NCI-H1092 (cell line): ENCODE measurements around the gene BTN2A1.

Experiments
- DNase-seq: peaks from one replicate; lab custom pipeline; 2025; lab: John Stamatoyannopoulos, UW

BTN2A1 gene

GRCh38 chr6:26468829-26469228, 11.1 kb downstream of the BTN2A1 start:
- no peak for DNase-seq

GRCh38 chr6:26470643-26471042, 12.9 kb downstream of the BTN2A1 start:
- DNase-seq, result no peak

- no peak for DNase-seq
Observed at GRCh38 chr6:26471970-26472369, 14.2 kb downstream of the BTN2A1 start.

- DNase-seq, result no peak
Observed at GRCh38 chr6:26472549-26473290, 15.0 kb downstream of the BTN2A1 start.

GRCh38 chr6:26473429-26473757, 15.6 kb downstream of the BTN2A1 start:
- DNase-seq, result no peak

- no peak for DNase-seq
Observed at GRCh38 chr6:26473758-26474438, 16.1 kb downstream of the BTN2A1 start.

- no peak for DNase-seq
Observed at GRCh38 chr6:26474439-26474881, 16.7 kb downstream of the BTN2A1 start.

- DNase-seq, result no peak
Observed at GRCh38 chr6:26475823-26476729, 18.3 kb downstream of the BTN2A1 start.

- DNase-seq, result no peak
Observed at GRCh38 chr6:26476896-26477295, 19.1 kb downstream of the BTN2A1 start.

- DNase-seq, result no peak
Observed at GRCh38 chr6:26477426-26477825, 19.7 kb downstream of the BTN2A1 start.

- DNase-seq, result no peak
Observed at GRCh38 chr6:26478100-26478984, 20.6 kb downstream of the BTN2A1 start.

- DNase-seq, result no peak
Observed at GRCh38 chr6:26478985-26479278, 21.2 kb downstream of the BTN2A1 start.

- no peak for DNase-seq
Observed at GRCh38 chr6:26482338-26482737, 24.6 kb downstream of the BTN2A1 start.

GRCh38 chr6:26483727-26484126, 26.0 kb downstream of the BTN2A1 start:
- DNase-seq, result no peak

GRCh38 chr6:26484161-26484560, 26.4 kb downstream of the BTN2A1 start:
- no peak for DNase-seq

- DNase-seq, result no peak
Observed at GRCh38 chr6:26485112-26485780, 27.5 kb downstream of the BTN2A1 start.

GRCh38 chr6:26486358-26486757, 28.6 kb downstream of the BTN2A1 start:
- DNase-seq, result no peak

- no peak for DNase-seq
Observed at GRCh38 chr6:26487466-26487865, 29.7 kb downstream of the BTN2A1 start.

- no peak for DNase-seq
Observed at GRCh38 chr6:26489996-26490964, 32.5 kb downstream of the BTN2A1 start.

- DNase-seq, result no peak
Observed at GRCh38 chr6:26491604-26492003, 33.8 kb downstream of the BTN2A1 start.
